KOPT-K1 (cell line): Measurements from ENCODE around the gene AURKAIP1.

Experiments
- H3K27ac ChIP-seq: fragments of 200-600 bp; sonication (generic); 2 replicates; pipeline ENCODE4 v1.5.1; 2016; ENCODE audit warnings: antibody characterized with exemption, mild to moderate bottlenecking, low read depth, low read length; ENCODE audit not compliant: poor library complexity, severe bottlenecking
- H3K36me3 ChIP-seq: fragments of 200-600 bp; sonication (generic); 2 replicates; pipeline ENCODE4 v1.5.1; 2017; ENCODE audit warnings: antibody characterized with exemption, mild to moderate bottlenecking, low read length, moderate library complexity; ENCODE audit not compliant: insufficient read depth
- H3K9me3 ChIP-seq: fragments of 200-600 bp; sonication (generic); 2 replicates; pipeline ENCODE4 v1.5.1; 2017; ENCODE audit warnings: antibody characterized with exemption, low read length, mild to moderate bottlenecking; ENCODE audit not compliant: insufficient read depth, poor library complexity, severe bottlenecking

Gene AURKAIP1

DNA sequence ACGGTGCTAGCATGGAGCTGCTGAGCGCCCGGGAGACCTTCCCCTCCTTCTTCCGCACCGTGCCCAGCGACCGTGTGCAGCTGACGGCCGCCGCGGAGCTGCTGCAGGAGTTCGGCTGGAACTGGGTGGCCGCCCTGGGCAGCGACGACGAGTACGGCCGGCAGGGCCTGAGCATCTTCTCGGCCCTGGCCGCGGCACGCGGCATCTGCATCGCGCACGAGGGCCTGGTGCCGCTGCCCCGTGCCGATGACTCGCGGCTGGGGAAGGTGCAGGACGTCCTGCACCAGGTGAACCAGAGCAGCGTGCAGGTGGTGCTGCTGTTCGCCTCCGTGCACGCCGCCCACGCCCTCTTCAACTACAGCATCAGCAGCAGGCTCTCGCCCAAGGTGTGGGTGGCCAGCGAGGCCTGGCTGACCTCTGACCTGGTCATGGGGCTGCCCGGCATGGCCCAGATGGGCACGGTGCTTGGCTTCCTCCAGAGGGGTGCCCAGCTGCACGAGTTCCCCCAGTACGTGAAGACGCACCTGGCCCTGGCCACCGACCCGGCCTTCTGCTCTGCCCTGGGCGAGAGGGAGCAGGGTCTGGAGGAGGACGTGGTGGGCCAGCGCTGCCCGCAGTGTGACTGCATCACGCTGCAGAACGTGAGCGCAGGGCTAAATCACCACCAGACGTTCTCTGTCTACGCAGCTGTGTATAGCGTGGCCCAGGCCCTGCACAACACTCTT, 42.8 kb downstream of the AURKAIP1 start:
- no peak overlapping the region for H3K27ac ChIP-seq
- 0 out of 2 replicates have a peak, but pooled peaks cover under 1% of the 10 kb centered on the region for H3K36me3 ChIP-seq
- H3K9me3 ChIP-seq: peaks cover 4% of the 10 kb centered on the region

DNA sequence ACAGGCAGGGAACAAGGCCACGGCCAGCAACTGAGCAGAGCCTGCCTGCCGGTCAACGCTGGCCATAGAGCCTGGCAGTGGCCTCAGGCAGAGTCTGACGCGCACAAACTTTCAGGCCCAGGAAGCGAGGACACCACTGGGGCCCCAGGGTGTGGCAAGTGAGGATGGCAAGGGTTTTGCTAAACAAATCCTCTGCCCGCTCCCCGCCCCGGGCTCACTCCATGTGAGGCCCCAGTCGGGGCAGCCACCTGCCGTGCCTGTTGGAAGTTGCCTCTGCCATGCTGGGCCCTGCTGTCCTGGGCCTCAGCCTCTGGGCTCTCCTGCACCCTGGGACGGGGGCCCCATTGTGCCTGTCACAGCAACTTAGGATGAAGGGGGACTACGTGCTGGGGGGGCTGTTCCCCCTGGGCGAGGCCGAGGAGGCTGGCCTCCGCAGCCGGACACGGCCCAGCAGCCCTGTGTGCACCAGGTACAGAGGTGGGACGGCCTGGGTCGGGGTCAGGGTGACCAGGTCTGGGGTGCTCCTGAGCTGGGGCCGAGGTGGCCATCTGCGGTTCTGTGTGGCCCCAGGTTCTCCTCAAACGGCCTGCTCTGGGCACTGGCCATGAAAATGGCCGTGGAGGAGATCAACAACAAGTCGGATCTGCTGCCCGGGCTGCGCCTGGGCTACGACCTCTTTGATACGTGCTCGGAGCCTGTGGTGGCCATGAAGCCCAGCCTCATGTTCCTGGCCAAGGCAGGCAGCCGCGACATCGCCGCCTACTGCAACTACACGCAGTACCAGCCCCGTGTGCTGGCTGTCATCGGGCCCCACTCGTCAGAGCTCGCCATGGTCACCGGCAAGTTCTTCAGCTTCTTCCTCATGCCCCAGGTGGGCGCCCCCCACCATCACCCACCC, 43.7 kb downstream of the AURKAIP1 start, which contains the start of gene TAS1R3:
Gene TAS1R3, plus strand, starts transcription at position 213 of the 898 bp plus-strand sequence. Its CDS starts 66 bp downstream, at position 279.
- Histone ChIP-seq H3K9me3 (peaks cover 4% of the 10 kb centered on the region), H3K27ac (no peak within 1 kb of the TSS), H3K36me3 (no peaks in the 10 kb centered on the region)

DNA sequence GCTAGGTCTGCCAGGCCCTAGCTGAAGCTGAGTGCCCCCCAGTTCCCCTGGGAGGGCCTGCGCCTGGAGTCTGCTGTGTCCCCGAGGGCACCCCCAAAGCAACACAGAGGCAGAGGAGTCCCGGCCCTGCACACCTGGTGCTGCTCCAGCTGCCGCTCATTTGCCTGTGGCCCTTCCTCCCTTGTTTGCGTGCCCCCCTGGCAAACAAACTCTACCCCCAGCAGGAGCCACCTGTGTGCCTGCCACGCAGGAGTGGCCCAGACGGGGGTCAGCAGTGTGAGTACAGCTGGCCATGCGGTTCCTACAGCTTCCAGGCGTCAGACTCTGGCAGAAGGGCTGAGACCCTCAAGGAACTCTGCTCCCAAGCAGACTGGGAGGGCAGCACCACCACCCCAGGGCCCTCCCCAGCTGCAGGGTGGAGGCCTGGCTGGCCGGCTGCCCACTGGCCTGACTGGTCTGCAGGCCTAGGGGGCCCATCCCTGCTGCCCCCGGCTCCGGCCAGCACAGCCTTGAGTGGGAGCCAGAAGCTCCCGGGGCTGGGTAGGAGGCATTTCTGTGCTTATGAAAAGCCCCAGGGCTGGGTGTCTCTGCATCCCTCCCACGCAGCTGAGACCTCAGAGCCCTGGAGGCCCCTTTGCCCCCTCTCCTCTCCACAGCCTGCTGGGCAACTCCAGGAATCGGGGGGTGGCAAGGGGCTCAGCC, 44.5 kb downstream of the AURKAIP1 start:
- H3K9me3 ChIP-seq: peaks cover 4% of the 10 kb centered on the region
- H3K27ac ChIP-seq: no peak overlapping the region
- no peaks in the 10 kb centered on the region for H3K36me3 ChIP-seq

DNA sequence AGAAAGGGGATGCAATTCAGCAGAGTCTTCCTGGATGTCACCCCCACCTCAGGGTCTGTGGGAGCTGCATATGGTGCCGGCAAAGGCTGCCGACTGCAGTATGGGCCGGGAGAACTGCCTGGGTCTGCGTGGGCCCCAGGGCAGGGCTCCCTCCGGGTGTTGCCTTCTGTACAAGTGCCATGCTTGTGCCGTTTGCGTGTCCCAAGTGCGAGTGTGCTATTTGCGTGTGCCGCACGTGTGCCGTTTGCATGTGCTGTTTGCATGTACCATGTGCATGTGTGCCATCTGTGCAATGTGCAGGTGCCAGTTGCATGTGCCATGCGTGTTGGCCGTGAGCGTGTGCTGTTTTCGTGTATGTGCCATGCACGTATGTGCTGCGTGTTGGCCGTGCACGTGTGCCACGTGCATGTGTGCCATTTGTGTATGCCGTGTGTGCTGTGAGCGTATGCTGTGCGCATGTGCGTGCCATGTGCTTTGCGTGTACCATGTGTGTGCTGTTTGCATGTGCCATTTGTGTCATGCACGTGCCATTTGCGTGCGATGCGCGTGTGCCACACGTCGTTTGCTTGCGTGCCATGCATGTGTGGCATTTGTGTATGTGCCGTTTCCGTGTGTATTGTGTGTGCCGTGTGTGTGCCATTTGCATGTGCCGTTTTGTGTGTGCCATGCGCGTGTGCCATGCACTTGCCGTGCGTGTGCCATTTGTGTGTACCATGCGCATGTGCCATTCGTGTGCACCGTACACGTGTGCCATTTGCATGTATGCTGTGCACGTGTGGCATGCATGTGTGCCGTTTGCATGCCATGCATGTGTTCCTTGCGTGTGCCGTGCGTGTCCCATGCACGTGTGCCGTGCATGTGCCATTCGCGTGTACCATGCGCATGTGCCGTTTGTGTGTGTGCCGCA, 45.5 kb downstream of the AURKAIP1 start:
- H3K36me3 ChIP-seq: no peaks in the 10 kb centered on the region
- H3K27ac ChIP-seq: no peak overlapping the region

DNA sequence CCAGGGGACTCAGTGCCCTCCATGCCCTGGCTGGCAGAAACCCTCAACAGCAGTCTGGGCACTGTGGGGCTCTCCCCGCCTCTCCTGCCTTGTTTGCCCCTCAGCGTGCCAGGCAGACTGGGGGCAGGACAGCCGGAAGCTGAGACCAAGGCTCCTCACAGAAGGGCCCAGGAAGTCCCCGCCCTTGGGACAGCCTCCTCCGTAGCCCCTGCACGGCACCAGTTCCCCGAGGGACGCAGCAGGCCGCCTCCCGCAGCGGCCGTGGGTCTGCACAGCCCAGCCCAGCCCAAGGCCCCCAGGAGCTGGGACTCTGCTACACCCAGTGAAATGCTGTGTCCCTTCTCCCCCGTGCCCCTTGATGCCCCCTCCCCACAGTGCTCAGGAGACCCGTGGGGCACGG, 46.8 kb downstream of the AURKAIP1 start:
- no peak overlapping the region for H3K27ac ChIP-seq
- H3K9me3 ChIP-seq: peaks cover 4% of the 10 kb centered on the region
- H3K36me3 ChIP-seq: no peaks in the 10 kb centered on the region; the same call in 1 of the 2 replicates

More for the DNA sequence above, 45.5 kb downstream of the AURKAIP1 start:
- H3K9me3 ChIP-seq: peaks cover 4% of the 10 kb centered on the region

- Histone ChIP-seq H3K9me3 (peaks cover 4% of the 10 kb centered on the region), H3K36me3 (no peaks in the 10 kb centered on the region; the same call in 1 of the 2 replicates), H3K27ac (no peak overlapping the region)
These were observed 47.7 kb downstream of the AURKAIP1 start for GRCh38 chr1:1327291-1327690.

DNA sequence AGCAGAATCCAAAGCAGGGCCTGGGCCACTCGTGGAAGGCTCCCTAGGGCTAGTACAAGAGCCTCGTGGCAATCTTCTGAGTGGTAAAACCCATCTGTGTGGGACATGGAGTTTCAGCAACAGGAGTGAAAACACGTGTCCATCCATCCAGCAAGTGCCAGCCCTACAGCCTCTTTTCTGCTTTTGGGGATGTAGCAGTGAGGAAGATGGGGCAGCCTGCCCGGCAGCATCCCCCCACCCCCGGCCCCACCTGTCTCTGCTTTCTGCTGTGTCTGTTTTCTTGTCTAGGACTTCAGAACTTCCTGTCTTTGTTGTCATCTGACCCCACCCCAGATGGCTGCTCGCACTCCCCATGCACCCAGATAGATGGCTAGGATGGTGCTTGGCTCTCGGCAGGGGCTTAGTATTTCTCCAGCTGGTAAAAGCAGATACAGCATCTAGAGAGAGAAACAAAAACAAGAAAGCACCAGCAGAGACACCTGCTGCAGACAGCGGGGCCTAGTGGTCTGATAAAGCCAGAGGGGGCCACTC, 48.9 kb downstream of the AURKAIP1 start:
- H3K27ac ChIP-seq: peak overlapping the region; percentile 74
- peaks cover 4% of the 10 kb centered on the region for H3K9me3 ChIP-seq
- peaks cover 8% of the 10 kb centered on the region for H3K36me3 ChIP-seq

DNA sequence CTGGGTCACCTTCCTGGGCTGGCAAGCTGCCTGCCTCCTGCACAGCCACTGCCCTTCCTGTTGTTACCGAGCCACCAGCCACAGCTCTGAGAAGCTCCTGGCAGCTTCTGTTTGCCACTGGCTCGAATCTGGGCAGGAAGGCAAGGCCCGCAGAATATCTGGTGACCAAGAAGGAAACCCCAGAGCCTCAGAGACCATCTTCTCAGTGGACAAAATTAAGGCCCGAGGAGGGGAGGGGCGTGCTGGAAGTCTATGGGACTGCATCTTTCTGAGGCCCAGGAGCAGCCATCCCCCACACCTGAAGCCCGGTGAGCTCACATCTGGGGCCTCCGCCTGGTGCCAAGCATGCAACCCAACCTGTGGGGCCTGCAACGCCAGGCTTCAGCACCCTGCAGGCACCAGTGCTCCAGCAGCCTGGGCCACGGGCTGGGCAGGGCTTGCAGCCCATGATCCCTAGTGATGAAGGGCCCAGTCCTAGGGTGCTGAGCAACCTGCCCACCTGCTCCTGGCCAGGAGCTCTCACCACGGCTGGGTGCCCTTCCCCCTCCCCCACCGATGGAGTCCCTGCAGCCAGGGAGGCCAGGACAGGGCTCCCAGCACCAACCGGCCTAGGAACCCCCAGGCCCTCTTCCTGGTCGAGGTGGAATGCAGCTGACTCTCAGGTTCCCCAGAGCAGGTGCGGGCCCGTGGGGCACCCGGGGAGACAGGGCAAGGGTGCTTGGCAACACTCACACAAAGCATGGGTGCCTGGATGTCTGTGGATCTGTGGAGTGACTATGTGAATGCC, 49.5 kb downstream of the AURKAIP1 start:
- Histone ChIP-seq H3K9me3 (peaks cover 4% of the 10 kb centered on the region), H3K36me3 (peaks cover 14% of the 10 kb centered on the region), H3K27ac (peak overlapping the region; percentile 74)

DNA sequence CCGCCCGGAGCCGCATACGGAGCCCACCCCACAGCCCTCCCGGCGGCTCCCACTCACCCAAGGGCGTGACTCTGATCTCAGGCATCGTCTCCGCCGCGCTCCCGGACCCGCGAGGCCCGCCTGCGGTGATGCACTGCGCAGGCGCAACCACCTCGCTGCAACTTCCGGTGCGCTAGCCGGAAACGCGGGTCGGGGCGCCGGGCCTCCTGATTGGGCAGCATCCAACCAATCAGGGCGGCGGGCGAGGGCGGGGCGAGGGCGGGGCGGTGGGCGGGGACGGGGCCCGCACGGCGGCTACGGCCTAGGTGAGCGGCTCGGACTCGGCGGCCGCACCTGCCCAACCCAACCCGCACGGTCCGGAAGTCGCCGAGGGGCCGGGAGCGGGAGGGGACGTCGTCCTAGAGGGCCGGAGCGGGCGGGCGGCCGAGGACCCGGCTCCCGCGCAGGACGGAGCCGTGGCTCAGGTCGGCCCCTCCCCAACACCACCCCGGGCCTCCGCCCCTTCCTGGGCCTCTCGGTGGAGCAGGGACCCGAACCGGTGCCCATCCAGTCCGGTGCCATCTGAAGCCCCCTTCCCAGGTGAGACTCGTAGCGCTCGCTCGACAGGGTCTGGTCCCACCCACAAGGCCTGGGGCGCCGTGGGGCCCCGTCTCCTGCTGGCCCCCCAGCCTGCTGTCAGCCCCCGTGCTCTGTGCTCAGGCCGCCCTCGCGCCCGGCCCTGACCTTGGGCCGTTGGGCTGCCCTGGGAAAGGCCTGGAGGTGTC, 50.3 kb downstream of the AURKAIP1 start, which contains the start of the genes CPTP and INTS11:
Gene CPTP, plus strand, starts transcription at position 279 of the 764 bp plus-strand sequence. CDS start 2,109 bp downstream, outside the sequence.
Gene INTS11, minus strand, starts transcription at position 137 of the 764 bp plus-strand sequence. Its CDS starts 52 bp downstream, at position 85.
- no peaks in the 10 kb centered on the region for H3K9me3 ChIP-seq
- H3K36me3 ChIP-seq: peaks cover 22% of the 10 kb centered on the region
- H3K27ac ChIP-seq: peak within 1 kb of the TSS; percentile 74

GRCh38 chr1:1324084-1324523, 50.9 kb downstream of the AURKAIP1 start:
- Histone ChIP-seq H3K36me3 (peaks cover 28% of the 10 kb centered on the region), H3K9me3 (no peaks in the 10 kb centered on the region), H3K27ac (peak overlapping the region; percentile 74)
